Heart left ventricle (tissue), 16 donors: ENCODE data around the gene RNF121. TPM values are rescaled to one million over a fixed set of nuclear protein-coding genes. Genes with fewer than 3 reads are reported as not detected.

Experiments used
- ATAC-seq, 4 donors: fragments of 200-7000 bp; cut with Tn5 transposase; one replicate each; pipeline ENCODE4 v1.9.1; 2020 to 2022; ENCODE audit warnings: moderate library complexity in 4 of 4, mild to moderate bottlenecking in 3 of 4, moderate number of reproducible peaks in 1 of 4
- DNase-seq, 5 donors: peaks; one replicate each; pipeline ENCODE4 v3.0.0-alpha.2; 2020
- H3K27ac ChIP-seq, 12 donors: fragments of 200-600 bp; sonication (generic) in 4 of 12; one replicate each; pipeline versions ENCODE4 v1.5.0 to v1.8.0; 2016 to 2022; ENCODE audit warnings: mild to moderate bottlenecking in 2 of 12
- H3K27me3 ChIP-seq, 9 donors: fragments of 200-600 bp; sonication (generic) in 2 of 9; one replicate each; pipeline versions ENCODE4 v1.5.1 to v1.8.0; 2016 to 2022; ENCODE audit warnings: mild to moderate bottlenecking in 3 of 9
- H3K36me3 ChIP-seq, 9 donors: fragments of 200-600 bp; sonication (generic) in 2 of 9; one replicate each; pipeline versions ENCODE4 v1.5.0 to v1.8.0; 2018 to 2022; ENCODE audit warnings: mild to moderate bottlenecking in 2 of 9
- H3K4me1 ChIP-seq, 12 donors: fragments of 200-600 bp; sonication (generic) in 4 of 12; one replicate each; pipeline versions ENCODE4 v1.5.0 to v1.8.0; 2016 to 2022; ENCODE audit warnings: mild to moderate bottlenecking in 3 of 12
- H3K4me3 ChIP-seq, 12 donors: fragments of 200-600 bp; sonication (generic) in 4 of 12; one replicate each; pipeline versions ENCODE4 v1.5.0 to v1.8.0; 2017 to 2022; ENCODE audit warnings: mild to moderate bottlenecking in 9 of 12, moderate library complexity in 4 of 12
- H3K9me3 ChIP-seq, 12 donors: fragments of 200-600 bp; sonication (generic) in 4 of 12; one replicate each; pipeline versions ENCODE4 v1.5.0 to v1.8.0; 2016 to 2022; ENCODE audit warnings: mild to moderate bottlenecking in 1 of 12
- POLR2A ChIP-seq, 2 donors: fragments of 450-650 bp; IDR thresholded peaks; one replicate each; pipeline ENCODE4 v1.6.1; 2017; ENCODE audit warnings: antibody characterized with exemption in 2 of 2, mild to moderate bottlenecking in 2 of 2, moderate library complexity in 2 of 2
- WGBS, 4 donors: extraction: QIAGEN DNeasy Blood & Tissue Kit in 2 of 4; methylation state at CpG; one replicate each; pipeline versions ENCODE4 v1.1.5 to v1.1.7; 2013 to 2018; 5-methylcytosine and 5-hydroxymethylcytosine counted together
- intact Hi-C, 10 donors: fragments of 100-400 bp; cut with DNase I; formaldehyde crosslinking; loops; one replicate each; pipeline versions ENCODE4 v1.11.1 to v1.14.2; 2022
- polyA plus RNA-seq, 2 donors: library from polyadenylated mRNA; stranded (reverse); fragments of 200-250 nt; gene quantifications; one replicate each; pipeline ENCODE4 v1.2.3, GENCODE V29; 2013
- total RNA-seq, 9 donors: library from RNA; depleted of rRNA in 2 of 9; stranded (reverse); fragments of >200 nt in 2 of 9; fragmentation: NEBNext Ultra II Directional in 3 of 9; extraction: Animal tissue kit (Norgen Biotek cat#: 25700) in 3 of 9; gene quantifications; one replicate each; pipeline versions ENCODE4 v1.1.0 to v1.2.4, GENCODE V29; 2016 to 2023
- TF ChIP-seq, protein P1 (sequence below), 12 donors: fragments of 200-600 bp; sonication (generic) in 4 of 12; IDR thresholded peaks; one replicate each; pipeline versions ENCODE4 v1.5.0 to v1.8.0; 2018 to 2022; ENCODE audit warnings: antibody characterized with exemption in 12 of 12, mild to moderate bottlenecking in 5 of 12
- donor health status: ischemic (EF 13 %, LVEDD 7.1; RV severe dilation, severe dysfunction).
- donor health status: healthy with polysubstance abuse.
- donor health status: DM: no; HTN: yes; CAD: no.
- donor health status: DM: no; HTN: no; CAD: no.
- donor health status: ischemic (EF 25% LVEDD 6.9; RV normal size, moderate dysfunction).
- donor health status: ischemic (EF 25% LVEDD 5.7; RV mildly dilated, moderate dysfunction).
- donor health status: healthy.
- donor health status: DM: yes; HTN: yes; CAD: no.
- donor health status: ischemic (EF 35%, LVEDD 5.7; RV mildly dilated, moderate dysfunction).
- donor health status: nonischemic (EF 11% LVEDD 7.7; RV severe dilation, severe dysfunction).
- donor health status: DM: yes; HTN: yes; CAD: no.
- donor health status: PGD.
- donor health status: ischemic (EF 29% LVEDD 5.4; RV normal size, mild dysfunction).
- donor health status: nonischemic (EF 23%, LVEDD 6.1; RV moderate dilation, normal function).

RNF121 gene
- total and polyA plus RNA-seq, 11 donors, result 8.0 to 45.3 (median 22.0) TPM

DNA sequence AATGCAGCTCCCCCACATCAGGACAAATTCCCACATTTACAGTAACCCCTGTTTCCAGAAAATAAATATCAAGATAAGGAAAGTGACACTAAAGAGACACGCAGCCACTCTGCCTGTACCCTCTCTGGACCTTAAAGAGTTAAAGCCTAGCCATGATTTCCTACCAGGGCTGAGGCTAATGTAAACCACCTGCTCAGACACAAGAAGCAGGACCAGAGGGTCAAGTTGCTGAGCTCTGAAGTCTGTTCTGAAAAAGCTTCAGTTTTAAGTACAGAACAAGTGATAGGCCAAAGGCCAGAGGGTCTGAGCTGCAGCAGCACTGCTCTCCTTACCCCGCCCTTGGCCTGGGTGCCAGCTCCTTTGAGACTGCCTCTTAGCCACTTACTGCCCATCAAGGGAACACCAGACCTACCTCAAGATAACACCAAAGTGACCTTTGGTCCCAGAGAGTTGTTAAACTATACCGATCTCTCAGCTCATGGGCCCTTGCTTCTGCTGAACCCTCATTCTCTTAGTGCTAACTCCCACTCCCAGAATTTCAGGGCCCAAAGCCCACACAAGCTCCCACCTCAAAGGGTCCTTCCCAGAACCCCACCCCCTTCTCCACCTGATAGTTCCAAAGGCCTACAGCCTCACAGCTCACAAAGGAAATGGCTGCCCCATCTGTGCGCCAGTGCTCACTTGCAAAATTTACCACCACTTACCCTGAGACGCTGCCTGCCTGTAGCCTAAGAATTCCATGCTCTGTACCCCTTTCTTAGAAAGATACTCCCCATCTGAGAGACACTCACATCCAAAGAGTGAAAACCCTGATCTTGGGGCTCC, 110.4 kb downstream of the RNF121 start:
- DNase-seq (peak in 1 of 5 donors; percentile 38), ATAC-seq (peak in 1 of 4 donors; percentile 3)
- Histone ChIP-seq H3K4me1 (peaks cover 19 to 69% (median 56%) of the 10 kb centered on the region in 12 donors), H3K27ac (peak overlapping the region; percentile 84 to 100 (median 98)), H3K36me3 (peaks cover 0 to 23% (median 15%) of the 10 kb centered on the region in 9 donors), H3K9me3 (no peaks in the 10 kb centered on the region), H3K4me3 (peak overlapping the region; percentile 17 to 82 (median 64)), H3K27me3 (no peaks in the 10 kb centered on the region)
- TF ChIP-seq, protein P1, sequence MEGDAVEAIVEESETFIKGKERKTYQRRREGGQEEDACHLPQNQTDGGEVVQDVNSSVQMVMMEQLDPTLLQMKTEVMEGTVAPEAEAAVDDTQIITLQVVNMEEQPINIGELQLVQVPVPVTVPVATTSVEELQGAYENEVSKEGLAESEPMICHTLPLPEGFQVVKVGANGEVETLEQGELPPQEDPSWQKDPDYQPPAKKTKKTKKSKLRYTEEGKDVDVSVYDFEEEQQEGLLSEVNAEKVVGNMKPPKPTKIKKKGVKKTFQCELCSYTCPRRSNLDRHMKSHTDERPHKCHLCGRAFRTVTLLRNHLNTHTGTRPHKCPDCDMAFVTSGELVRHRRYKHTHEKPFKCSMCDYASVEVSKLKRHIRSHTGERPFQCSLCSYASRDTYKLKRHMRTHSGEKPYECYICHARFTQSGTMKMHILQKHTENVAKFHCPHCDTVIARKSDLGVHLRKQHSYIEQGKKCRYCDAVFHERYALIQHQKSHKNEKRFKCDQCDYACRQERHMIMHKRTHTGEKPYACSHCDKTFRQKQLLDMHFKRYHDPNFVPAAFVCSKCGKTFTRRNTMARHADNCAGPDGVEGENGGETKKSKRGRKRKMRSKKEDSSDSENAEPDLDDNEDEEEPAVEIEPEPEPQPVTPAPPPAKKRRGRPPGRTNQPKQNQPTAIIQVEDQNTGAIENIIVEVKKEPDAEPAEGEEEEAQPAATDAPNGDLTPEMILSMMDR (IDR thresholded peaks at IDR 0.05), result no peak
- TF ChIP-seq POLR2A (IDR thresholded peaks at IDR 0.05), result no peak
- intact Hi-C loops, result loop anchor here in 2 of 10 donors (2.0 to 5.0 kb wide), 2 partner anchors 42 to 43 kb away; partner anchors contain the start of genes LRRC51 (in 2 of the 2) and NUMA1 (in 2 of the 2)
- WGBS, 4 donors, result 6 to 12% (median 10%) methylated on average over 5 of the region's 5 CpGs

DNA sequence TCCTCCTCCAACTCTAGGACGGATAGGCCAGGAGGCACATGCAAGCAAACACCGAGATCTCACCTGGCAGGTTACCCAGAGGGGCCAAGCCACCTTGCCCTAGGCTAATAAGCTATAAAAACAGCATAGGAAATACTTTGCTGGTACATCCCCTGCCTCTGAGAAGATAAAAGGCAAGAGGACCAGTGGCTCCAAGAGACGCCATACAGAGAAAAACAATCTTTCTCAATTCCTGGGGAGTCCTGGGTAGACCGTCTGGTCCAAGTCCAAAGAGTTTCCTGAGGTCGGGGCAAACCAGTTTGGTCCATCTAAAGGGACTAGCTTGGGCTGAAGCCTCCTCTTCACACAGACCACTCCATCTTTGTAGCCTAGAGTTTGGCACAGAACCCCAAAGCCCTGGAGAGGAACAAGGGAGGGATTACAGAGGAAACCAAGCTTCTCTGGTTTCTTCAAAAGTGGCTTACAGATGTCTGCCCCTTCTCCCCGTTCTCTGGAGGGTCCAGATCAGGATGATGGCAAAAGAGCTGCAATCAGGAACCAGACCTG, 111.1 kb downstream of the RNF121 start:
- intact Hi-C loops, result loop anchor here in 9 of 10 donors (1.0 to 5.0 kb wide), 6 partner anchors 37 to 182 kb away; partner anchors contain the start of genes LRRC51 (in 5 of the 9), NUMA1 (in 5 of the 9), INPPL1 (in 1 of the 9) and LAMTOR1 (in 1 of the 9)
- ATAC-seq (no peak), DNase-seq (no peak)
- no peaks in the 10 kb centered on the region for H3K9me3 ChIP-seq
- TF ChIP-seq, protein P1 (IDR thresholded peaks at IDR 0.05), result no peak
- TF ChIP-seq POLR2A (IDR thresholded peaks at IDR 0.05), result no peak
- peak overlapping the region; percentile 84 to 100 (median 98) for H3K27ac ChIP-seq
- no peaks in the 10 kb centered on the region for H3K27me3 ChIP-seq
- H3K4me3 ChIP-seq, result peak overlapping the region; percentile 17 to 82 (median 64)
- peaks cover 0 to 16% (median 9%) of the 10 kb centered on the region in 9 donors for H3K36me3 ChIP-seq
- 2 to 6% (median 4%) methylated on average over 6 of the region's 6 CpGs for WGBS, 4 donors
- H3K4me1 ChIP-seq, result peaks cover 19 to 69% (median 56%) of the 10 kb centered on the region in 12 donors

DNA sequence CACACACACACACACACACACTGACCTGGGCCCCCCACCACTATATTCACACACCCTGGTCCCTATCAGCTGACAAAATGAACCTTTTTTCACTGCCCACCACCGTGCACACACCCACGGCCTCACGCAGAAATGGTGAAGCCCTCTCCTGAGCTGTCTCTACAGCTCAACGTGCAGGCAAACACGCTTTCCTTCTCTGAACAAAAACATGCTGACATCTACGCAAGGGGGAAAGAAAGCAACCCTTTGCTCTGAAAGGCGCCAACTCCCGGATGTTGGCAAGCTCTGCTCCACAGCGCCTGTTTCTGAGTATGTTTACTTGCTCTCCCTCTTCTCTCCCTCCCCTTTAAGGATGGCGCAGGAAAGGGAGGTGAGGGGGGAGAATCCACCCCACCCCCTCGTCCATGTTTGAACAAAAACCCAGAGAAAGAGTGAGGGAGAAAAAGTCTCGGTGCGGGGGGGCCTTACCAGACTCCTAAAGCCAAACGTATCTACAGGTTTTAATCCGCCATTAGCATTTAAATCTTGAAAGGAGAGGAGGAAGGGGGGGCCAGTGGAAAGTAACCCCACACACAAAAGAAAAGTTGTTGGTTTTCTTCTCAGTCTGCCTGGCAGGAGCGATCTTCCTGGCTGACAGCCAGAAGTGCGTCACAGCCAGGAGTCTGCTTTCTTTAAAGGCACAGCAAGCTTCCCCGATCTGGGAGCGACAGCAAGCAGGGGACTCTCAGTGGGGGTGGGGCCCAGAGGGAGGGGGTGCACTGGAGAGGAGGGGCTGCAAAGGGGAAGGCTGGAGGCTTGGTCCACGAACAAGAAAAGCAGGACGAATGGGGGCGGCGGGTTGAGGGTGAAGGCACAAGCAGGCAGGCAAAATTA, 111.9 kb downstream of the RNF121 start:
- intact Hi-C loops, result loop anchor here in 9 of 10 donors (1.0 to 5.0 kb wide), 7 partner anchors 37 to 182 kb away; partner anchors contain the start of genes LRRC51 (in 5 of the 9), NUMA1 (in 5 of the 9), INPPL1 (in 1 of the 9) and LAMTOR1 (in 1 of the 9)
- H3K27me3 ChIP-seq, result no peaks in the 10 kb centered on the region
- peaks cover 19 to 65% (median 53%) of the 10 kb centered on the region in 12 donors for H3K4me1 ChIP-seq
- peak; percentile 95 to 98 (median 95) for DNase-seq
- H3K9me3 ChIP-seq, result no peaks in the 10 kb centered on the region
- H3K36me3 ChIP-seq, result peaks cover 0 to 8% (median under 1%) of the 10 kb centered on the region in 9 donors
- WGBS, 4 donors, result 0% methylated on average over 23 of the region's 23 CpGs
- TF ChIP-seq, protein P1 (IDR thresholded peaks at IDR 0.05), result no peak
- TF ChIP-seq POLR2A (IDR thresholded peaks at IDR 0.05), result peak in 1 of 2 donors; percentile 7
- peak overlapping the region; percentile 94 to 100 (median 98) for H3K27ac ChIP-seq
- H3K4me3 ChIP-seq, result peak overlapping the region; percentile 48 to 82 (median 64)
- ATAC-seq, result peak; percentile 79 to 87 (median 85)
